ENCODE data around the gene ZSCAN23. TPM values are rescaled to one million over a fixed set of nuclear protein-coding genes. Genes with fewer than 3 reads are reported as not detected.
"Not testable (repeated sequence)": the region's sequence is repeated elsewhere in the genome, so short reads cannot be mapped to it uniquely, and the experiment has no call there.

ZSCAN23 gene
- total and polyA plus RNA-seq, 7 donors: 0.08 to 0.75 (median 0.26) TPM; not detected in 1

GRCh38 chr6:28408076-28408802 is 35.1 kb downstream of the ZSCAN23 start:
- 85 to 90% (median 89%) methylated on average over 5 of the region's 5 CpGs for WGBS, 3 donors
- Histone ChIP-seq H3K4me3 (no peak overlapping the region), H3K27ac (no peak overlapping the region), H3K4me1 (no peaks in the 10 kb centered on the region), H3K9me3 (no peaks in the 10 kb centered on the region), H3K36me3 (ENCODE audit: insufficient read depth in 1 of 2, low read depth in 1 of 2) (no peaks in the 10 kb centered on the region), H3K27me3 (ENCODE audit: insufficient read depth in 3 of 3, low read length in 2 of 3) (no peaks in the 10 kb centered on the region)
- no peak for ATAC-seq
- TF ChIP-seq, protein P1, sequence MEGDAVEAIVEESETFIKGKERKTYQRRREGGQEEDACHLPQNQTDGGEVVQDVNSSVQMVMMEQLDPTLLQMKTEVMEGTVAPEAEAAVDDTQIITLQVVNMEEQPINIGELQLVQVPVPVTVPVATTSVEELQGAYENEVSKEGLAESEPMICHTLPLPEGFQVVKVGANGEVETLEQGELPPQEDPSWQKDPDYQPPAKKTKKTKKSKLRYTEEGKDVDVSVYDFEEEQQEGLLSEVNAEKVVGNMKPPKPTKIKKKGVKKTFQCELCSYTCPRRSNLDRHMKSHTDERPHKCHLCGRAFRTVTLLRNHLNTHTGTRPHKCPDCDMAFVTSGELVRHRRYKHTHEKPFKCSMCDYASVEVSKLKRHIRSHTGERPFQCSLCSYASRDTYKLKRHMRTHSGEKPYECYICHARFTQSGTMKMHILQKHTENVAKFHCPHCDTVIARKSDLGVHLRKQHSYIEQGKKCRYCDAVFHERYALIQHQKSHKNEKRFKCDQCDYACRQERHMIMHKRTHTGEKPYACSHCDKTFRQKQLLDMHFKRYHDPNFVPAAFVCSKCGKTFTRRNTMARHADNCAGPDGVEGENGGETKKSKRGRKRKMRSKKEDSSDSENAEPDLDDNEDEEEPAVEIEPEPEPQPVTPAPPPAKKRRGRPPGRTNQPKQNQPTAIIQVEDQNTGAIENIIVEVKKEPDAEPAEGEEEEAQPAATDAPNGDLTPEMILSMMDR (IDR thresholded peaks at IDR 0.05): no peak
- intact Hi-C loops (cut with DNase I): no loop called here
- no peak for DNase-seq

- no peaks in the 10 kb centered on the region for H3K4me1 ChIP-seq
- H3K27ac ChIP-seq: no peak overlapping the region
- no peaks in the 10 kb centered on the region for H3K9me3 ChIP-seq
- no peaks in the 10 kb centered on the region for H3K36me3 ChIP-seq (ENCODE audit: insufficient read depth in 1 of 2, low read depth in 1 of 2)
- intact Hi-C loops (cut with DNase I): no loop called here
- TF ChIP-seq, protein P1 (IDR thresholded peaks at IDR 0.05): no peak
- H3K4me3 ChIP-seq: no peak overlapping the region
- 50 to 59% (median 53%) methylated on average over 2 of the region's 2 CpGs for WGBS, 3 donors
- H3K27me3 ChIP-seq (ENCODE audit: insufficient read depth in 3 of 3, low read length in 2 of 3): peaks cover 0 to 4% (median 0%) of the 10 kb centered on the region in 3 donors
- ATAC-seq (no peak), DNase-seq (no peak)
Observed at GRCh38 chr6:28407401-28407800, 35.9 kb downstream of the ZSCAN23 start.

DNA sequence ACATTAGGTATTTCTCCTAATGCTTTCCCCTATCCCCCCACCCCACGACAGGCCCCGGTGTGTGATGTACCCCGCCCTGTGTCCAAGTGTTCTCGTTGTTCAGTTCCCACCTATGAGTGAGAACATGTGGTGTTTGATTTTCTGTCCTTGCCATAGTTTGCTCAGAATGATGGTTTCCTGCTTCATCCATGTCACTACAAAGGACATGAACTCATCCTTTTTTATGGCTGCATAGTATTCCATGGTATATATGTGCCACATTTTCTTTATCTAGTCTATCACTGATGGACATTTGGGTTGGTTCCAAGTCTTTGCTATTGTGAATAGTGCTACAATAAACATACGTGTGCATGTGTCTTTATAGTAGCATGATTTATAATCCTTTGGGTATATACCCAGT is 39.4 kb downstream of the ZSCAN23 start:
- WGBS, 3 donors: 77 to 86% (median 80%) methylated on average over 4 to 5 of the region's 5 CpGs
- H3K4me3 ChIP-seq; DNase-seq; intact Hi-C loops (cut with DNase I); H3K36me3 ChIP-seq (ENCODE audit: insufficient read depth in 1 of 2, low read depth in 1 of 2); H3K27ac ChIP-seq; H3K9me3 ChIP-seq; H3K4me1 ChIP-seq; ATAC-seq: not testable (repeated sequence)
- H3K27me3 ChIP-seq (ENCODE audit: insufficient read depth in 3 of 3, low read length in 2 of 3): peaks cover 0 to 25% (median 3%) of the 10 kb centered on the region in 3 donors

GRCh38 chr6:28402197-28402596 is 41.1 kb downstream of the ZSCAN23 start:
- Histone ChIP-seq H3K27ac (no peak overlapping the region), H3K4me3 (no peak overlapping the region), H3K4me1 (no peaks in the 10 kb centered on the region), H3K27me3 (ENCODE audit: insufficient read depth in 3 of 3, low read length in 2 of 3) (peaks cover 0 to 27% (median 3%) of the 10 kb centered on the region in 3 donors), H3K9me3 (no peaks in the 10 kb centered on the region), H3K36me3 (ENCODE audit: insufficient read depth in 1 of 2, low read depth in 1 of 2) (no peaks in the 10 kb centered on the region)
- ATAC-seq: no peak
- TF ChIP-seq, protein P1 (IDR thresholded peaks at IDR 0.05): no peak
- WGBS, 3 donors: 57 to 89% (median 64%) methylated on average over 2 of the region's 2 CpGs
- intact Hi-C loops (cut with DNase I): no loop called here
- no peak for DNase-seq

GRCh38 chr6:28401172-28401571 is 42.1 kb downstream of the ZSCAN23 start:
- H3K27ac ChIP-seq: no peak overlapping the region
- peaks cover 0 to 27% (median 3%) of the 10 kb centered on the region in 3 donors for H3K27me3 ChIP-seq (ENCODE audit: insufficient read depth in 3 of 3, low read length in 2 of 3)
- TF ChIP-seq, protein P1 (IDR thresholded peaks at IDR 0.05): no peak
- H3K4me1 ChIP-seq: no peaks in the 10 kb centered on the region
- ATAC-seq (no peak), DNase-seq (no peak)
- intact Hi-C loops (cut with DNase I): no loop called here
- no peaks in the 10 kb centered on the region for H3K9me3 ChIP-seq
- 51 to 86% (median 64%) methylated on average over 1 of the region's 1 CpG for WGBS, 3 donors
- no peaks in the 10 kb centered on the region for H3K36me3 ChIP-seq (ENCODE audit: insufficient read depth in 1 of 2, low read depth in 1 of 2)
- H3K4me3 ChIP-seq: no peak overlapping the region
